ENCODE data around the gene ZBTB38.

The ZBTB38 gene

DNA sequence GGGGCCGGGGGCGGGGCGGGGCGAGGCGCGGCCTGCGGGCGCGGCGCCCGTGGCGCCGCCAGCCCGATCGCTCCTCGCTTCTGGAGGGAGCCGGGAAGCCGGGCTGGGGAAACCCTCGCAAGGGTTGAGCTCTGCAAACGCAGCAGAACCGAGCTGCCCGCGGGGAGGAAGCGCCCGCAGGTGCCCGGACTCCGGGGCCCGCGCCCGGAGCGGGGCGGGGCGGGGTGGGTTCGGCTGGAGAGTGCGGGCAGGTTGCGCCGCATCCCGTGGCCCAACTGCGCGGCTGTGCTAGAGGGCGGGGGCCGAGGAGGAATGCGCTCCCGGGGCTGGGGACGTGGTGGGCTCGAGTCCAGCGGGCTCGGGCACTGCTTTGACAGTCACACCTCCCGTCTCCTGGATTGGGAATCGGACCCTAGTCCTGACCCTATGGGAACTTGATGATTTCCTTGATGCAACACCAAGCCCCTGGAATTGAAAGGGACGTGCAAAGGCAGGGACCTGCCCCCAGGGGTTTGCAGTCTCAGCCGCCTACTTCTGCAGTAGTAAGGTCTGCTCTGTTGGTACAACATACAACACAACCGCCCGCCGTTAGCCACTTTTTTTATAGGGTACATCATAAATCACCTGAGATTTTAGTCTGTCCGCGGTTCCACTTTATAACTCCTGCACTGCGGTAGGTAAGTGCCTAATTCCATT is 34.3 kb downstream of the ZBTB38 start:
- no peak for DNase-seq (ENCODE audit: low read depth in 2 of 2)

DNA sequence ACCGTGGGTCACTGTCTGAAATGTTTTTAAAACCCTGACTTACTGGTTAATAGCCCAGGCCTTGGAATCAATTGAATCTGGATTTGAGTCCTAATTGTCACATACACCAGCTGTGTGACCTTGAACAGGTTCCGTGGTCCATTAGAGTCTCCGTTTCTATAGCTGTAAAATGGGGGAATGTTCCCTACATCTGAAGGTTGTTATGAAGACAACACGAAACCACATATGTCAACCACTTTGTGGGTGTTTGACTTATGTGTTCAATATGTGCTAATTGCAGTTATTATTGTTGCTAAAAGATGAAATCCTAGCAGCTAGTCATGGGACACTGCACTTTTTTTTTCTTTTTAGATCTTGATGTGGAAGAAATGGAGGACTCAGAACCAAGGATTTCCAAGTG is 35.3 kb downstream of the ZBTB38 start:
- DNase-seq (ENCODE audit: low read depth in 2 of 2), result no peak

DNA sequence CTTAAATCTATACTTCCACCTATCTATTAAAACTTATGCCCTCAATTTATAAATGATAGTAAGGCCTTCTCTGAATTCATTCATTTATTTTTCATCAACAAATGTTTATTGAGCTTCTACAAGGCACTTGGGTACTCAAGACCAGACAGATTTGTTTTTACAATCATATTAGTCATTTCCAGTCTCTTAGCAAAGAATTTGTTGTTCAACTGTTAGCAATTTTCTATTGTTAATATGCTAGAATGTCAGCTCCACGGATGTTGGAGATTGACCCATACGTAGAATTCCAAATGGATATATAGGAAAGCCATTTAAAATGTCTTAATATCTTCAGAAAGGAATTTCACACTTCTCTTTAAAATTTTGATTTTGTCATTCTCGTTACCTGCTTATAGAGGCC is 36.7 kb downstream of the ZBTB38 start:
- no peak for DNase-seq (ENCODE audit: low read depth in 2 of 2)

DNA sequence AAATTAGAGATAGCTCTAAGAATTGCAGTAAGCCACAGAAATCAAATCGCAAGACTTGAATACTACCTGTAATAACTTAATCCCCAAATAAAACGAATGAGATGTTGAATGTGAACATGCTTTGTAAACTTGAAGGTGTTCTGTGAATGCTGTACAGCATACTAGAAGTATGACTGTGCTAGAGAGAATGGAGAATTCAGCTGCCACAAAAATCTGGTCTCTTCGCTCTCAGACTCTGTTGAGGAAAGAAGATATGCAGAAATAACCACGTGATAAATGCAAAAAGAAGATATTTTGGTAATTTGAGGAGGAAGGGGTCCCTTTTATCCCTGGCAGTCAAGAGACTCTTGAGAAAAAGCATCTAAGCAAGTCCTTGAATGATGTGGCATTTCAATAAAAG is 37.3 kb downstream of the ZBTB38 start:
- no peak for DNase-seq (ENCODE audit: low read depth in 2 of 2)

DNA sequence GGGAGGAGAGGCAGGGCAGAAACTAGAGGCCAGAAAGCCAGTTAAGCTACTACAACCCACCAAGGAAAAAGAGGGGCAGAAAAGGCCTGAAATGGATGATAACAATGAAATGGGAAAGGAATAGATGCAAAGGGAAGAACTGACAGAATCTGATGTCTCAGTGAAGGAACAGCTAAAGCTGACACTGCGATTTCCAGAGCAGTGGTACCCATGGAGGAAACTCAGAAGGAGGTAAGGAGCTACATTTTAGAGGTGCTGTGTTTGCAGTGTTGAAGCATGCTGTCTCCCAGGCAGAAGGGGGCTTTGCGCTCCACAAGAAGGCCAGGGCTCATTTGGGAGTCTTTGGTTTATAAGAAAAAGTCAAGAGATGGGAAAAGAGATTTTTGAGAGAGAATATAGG is 38.0 kb downstream of the ZBTB38 start:
- no peak for DNase-seq (ENCODE audit: low read depth in 2 of 2)

DNA sequence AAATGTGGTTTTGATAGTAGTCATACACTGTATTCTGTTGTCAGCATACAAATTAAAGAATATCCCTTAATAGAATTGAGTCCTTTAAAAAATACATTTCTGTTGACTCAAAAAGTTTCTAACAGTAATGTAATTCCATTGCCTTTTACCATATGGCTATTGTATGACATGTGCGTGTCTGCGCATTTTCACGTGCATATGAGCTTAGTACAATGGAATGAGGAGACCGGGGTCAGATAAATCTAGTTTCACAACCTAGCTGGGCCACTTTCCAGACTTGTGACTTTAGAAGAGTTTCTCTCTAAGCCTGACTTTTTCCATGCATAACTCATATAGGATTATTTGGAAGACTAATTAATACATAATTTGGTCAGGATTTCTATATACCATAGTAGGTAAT is 38.7 kb downstream of the ZBTB38 start:
- DNase-seq (ENCODE audit: low read depth in 2 of 2), result no peak

DNA sequence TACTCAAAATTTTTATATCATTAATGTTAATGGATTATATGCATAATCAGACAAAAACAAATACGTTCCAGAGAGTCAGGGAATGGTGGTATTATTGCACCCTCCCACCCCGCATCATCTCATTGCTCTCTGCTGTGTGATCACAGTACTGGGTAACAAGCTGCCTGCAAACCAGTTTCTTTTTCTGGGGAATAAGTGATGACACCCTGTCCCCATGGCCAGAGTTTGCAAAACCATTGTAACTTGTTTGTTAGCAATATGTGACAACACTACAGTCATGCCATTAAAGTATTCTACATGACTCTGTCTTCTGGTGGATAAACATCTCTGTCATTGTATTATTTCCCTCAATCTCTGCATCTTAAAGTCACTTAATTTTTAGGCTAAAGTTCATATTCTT is 39.5 kb downstream of the ZBTB38 start:
- no peak for DNase-seq (ENCODE audit: low read depth in 2 of 2)

DNA sequence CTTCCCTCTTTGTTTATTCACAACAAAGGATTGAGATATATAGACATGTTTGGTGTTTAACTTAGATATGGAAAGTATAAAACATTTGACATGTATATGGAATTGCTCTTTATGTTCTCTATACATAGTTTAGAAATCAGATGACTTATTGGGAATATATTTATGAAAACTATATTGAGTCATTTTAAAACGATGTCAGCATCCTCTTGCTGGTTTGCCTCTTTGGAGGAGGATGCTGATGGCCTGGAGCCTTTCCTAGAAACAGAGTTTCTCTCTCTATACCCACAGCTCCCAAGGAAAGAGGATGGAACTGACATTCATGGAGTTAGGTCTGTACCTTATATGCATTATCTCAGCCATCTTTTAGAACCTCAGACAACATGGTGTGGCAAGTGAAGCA is 40.3 kb downstream of the ZBTB38 start:
- DNase-seq (ENCODE audit: low read depth in 2 of 2), result no peak

DNA sequence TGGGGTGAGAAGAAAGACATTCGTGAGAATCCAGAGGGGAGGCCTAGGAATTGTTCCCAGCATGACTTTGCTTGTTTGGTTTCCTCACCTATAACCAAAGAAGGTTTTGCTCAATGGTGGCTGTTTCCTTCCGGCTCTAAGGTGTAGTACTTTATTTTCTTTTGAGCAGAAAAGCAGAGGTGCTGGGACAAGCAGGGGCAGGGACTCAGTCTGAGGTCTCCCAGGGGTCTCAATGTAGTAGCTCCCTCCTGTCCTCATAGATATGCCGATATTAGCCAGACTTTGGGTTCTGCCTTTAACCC is 41.6 kb downstream of the ZBTB38 start:
- no peak for DNase-seq (ENCODE audit: low read depth in 2 of 2)

DNA sequence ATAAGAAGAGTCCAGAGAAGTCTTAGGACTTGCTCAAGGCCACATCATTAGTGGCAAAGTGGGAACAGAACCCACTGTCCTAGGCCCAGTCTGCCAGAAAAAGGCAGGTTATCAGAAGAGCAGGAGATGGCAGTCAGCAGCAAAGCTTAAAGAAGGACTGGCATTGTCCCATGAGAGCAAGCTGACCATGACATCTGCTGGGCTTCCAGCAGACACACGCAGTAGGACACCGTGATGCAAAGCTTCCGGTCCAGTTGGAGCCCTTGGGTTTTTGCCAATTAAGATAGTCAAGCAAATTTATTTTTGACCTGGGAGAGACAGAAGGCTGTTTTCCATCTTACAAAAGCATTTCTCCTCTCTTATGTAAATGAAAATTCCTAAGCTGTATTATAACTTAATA is 42.1 kb downstream of the ZBTB38 start:
- DNase-seq (ENCODE audit: low read depth in 2 of 2), result no peak

DNA sequence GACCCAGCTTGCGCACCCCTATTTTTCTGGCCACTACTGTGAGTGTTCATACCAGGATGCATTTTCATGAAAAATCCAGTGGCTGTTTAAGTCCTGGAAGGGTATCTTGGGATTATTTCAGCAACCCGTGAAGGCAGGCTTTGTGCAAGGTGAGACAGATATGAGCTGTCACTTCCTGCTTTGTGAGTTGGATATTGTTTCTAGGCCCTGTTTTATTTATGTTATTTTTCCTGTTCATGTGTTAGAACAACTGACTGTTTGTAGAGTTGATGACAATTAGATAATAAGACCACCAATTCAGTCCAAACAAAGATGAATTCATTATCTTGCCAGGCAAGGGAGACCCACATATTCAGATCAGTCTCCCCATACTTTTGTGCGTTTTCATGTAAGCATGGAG is 42.5 kb downstream of the ZBTB38 start:
- DNase-seq (ENCODE audit: low read depth in 2 of 2), result no peak

DNA sequence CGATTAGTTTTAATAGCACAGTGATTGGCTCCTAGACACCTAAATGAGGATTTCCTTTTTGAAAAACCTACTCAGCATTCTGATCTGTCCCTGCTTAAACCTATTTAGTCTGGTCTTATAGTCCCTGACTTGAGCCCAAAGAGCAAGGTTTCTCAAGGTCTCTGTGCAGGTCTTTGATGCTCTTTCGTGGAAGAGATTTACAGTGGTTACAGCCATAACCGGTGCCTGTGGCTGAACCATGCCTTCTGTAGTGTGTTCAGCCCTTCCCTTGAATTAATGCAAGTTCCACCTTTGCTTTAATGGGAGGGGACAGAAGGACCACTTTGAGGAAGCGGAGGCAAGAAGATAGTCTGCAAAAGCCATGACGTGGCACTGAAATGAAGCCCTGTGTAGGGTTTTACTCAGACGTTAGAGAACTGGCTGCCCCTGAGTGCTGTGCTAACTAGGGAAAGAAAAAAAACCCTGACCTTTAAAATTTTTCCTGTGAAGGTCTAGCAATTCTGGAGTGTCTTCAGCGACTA is 43.0 kb downstream of the ZBTB38 start:
- no peak for DNase-seq (ENCODE audit: low read depth in 2 of 2)

DNA sequence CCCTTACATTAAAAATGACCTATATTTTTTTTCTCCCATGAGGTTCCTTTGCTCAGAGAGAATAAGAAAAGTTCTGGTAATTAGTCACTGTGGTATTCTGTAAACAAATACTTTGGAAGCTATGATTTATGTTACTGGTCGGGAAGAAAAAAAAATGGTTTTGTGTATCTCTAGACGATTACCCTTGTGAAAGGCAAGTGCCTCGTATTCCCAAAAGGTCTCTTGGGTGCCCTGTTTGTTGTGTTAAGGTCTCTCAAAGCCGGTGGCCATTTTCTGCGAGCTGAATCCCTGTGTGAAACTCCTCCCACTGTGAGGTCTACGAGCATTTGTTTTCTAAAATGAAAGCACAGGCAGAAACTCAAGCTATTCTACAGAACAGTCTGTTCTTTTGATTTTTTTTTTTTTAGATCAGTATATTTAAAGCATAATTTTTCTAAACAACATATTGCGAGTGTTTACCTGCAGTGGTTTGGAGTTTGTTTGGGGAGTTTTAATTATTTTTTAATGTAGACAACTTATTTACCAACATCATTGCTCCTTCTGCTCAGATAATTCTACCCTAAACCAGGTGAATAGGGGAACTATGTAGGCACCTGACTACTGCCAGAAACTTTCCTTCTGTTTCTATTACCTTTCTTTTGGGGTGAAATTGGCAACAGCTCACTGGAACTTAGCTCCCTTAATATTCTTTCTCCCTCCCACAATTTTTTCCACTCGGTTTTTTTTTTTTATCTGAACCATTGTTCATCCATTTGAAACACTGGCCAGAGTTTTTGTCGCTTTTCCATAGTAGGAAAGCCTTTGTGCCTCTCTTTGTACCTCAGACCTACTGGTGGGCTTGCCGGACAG is 44.0 kb downstream of the ZBTB38 start:
- DNase-seq (ENCODE audit: low read depth in 2 of 2), result no peak

DNA sequence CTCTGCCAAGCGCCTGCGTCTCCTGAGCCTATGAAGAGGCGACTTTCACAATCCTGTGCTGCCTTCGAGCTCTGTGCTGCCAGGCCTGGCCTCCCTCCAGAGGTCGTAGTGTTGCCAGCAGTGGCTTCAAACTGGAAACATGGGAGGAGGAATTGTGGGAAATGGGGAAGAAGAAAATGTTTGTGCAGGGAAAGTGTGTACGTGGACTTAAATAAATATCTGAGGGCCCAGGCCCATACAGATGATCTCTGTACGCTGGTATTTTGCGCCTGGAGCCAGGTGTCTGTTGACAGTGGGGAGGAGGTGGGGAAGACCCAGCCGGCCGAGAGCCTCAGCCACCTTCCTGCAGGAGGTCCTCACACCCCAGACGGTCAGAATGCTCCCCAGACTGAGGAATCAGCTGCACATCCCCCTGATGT is 44.6 kb downstream of the ZBTB38 start:
- DNase-seq (ENCODE audit: low read depth in 2 of 2), result no peak

DNA sequence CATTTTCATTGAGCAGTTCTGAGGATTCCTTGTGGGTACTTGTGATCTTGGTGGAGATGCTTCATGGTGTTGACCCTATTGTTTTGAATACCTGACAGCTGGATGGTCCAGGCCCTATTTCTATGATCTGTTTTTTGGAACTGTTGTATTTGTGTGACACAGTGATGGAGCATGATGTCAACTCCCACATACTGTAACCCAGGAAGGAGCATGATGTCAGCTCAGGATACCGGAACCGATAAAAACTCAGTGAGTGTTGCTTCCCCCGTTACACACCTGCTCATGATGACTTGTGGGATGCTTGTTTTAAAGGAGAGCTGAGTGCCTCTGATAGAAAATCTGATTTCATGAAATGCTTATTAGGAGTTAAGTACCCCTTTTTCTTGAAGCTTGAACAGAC is 45.1 kb downstream of the ZBTB38 start:
- no peak for DNase-seq (ENCODE audit: low read depth in 2 of 2)

DNA sequence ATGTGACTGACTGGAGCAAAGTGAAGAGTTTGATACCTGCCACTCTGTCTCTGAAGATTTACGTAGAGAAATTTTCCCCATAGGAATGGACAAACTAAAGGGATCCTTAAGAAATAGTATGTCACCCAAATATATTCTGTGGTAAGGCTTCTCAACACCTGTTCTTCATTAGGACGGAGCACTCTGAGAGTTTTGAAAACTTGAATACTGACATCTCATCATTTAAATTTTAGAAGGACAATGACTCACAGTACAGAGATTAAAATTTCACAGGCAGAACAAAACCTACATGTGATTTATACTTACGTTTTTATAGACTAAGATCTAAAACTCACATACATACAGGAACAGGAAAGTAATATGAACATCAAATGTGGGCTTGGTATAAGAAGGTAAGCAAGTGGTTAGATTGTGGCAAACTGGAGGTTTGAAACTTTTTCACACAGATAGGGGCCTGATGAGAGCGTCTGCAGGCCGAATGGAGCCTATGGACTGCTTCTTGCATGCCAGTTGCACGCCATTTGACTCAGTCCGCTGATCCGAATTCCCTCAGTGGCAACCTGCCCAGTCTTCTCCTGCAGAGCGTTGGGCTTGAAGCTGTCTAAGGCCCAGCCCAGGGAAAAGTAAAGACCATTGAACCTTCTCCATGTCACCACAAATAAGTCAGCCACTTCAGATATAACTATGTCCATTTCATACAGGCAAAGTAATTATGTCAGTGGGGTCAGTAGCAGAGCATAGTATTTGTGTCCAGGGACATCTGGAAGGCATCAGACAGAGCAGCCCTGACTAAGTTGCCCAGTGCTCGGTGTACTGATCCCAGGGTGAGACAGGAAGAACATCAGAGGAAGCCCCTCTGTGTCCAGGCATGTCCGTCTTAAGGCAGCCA is 45.7 kb downstream of the ZBTB38 start:
- DNase-seq (ENCODE audit: low read depth in 2 of 2), result no peak

DNA sequence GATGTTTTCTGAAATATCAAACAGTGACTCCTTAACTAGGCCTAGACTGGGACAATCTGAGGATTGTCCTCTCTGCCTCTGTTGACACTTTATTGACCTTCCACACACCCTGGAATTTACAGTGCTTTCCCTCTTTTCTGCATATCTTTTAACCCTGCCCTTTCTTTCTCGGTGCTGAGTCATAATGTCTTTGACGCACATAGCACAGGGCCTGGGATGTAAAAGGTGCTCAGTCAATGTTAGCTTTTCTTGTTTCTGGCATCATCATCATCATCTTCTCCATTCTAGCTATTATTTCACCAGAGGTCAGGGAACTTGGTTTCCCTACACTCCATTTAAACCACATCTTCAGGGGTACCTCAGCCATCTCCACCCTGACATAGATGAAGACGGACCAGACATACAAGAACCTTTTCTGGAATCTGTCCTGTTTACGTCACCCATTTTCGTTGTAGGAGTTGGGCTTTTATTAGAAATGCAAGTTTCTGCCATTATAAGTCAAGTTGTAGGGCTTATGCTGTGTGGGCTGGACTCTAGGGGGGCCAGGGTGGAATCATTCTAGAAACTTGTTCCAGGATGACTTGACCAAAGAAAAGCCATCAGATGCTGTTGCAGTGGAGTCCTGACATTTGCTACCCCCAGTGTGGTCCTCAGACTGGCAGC is 46.6 kb downstream of the ZBTB38 start:
- DNase-seq (ENCODE audit: low read depth in 2 of 2), result no peak

DNA sequence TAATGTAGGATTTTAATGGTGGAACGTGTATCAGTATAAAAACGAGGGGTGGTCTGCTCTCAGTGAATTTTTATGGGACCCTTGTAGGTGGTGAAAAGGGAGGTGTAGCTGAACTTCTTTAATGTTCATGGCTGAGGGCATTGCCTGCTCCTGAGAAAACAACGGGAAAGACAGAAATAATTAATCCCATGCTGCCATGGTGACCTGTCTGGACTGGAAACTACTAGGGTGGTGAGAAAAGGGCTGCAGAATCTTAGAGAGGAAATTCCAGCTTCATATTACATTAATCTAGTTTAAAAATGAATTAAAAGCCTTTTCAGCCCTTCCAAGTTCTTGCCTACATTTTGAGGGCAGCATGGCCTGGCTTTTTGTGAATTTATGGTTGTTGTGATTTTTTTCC is 47.6 kb downstream of the ZBTB38 start:
- DNase-seq (ENCODE audit: low read depth in 2 of 2), result no peak

Measured in activated CD4-positive, alpha-beta T cell treated with anti-CD3 and anti-CD28 coated beads for 24 hours (primary cell).